Small intestine (tissue), 7 donors: ENCODE results near the gene CYTL1. TPM values are rescaled to one million over a fixed set of nuclear protein-coding genes. Genes with fewer than 3 reads are reported as not detected.
A peak's percentile ranks its signal among the peaks of the same experiment; 100 is the strongest.

Experiments
- DNase-seq, 2 donors: peaks; one replicate each; pipeline versions ENCODE4 v3.0.0 to v3.0.0-alpha.2; 2013
- FAIRE-seq: peaks from 2 replicates; lab custom pipeline; 2012; peaks lifted over from hg19 to GRCh38; lab: Jason Lieb, UNC
- H3K27ac ChIP-seq, 3 donors: one replicate each; pipeline ENCODE4 v1.5.1; 2013; ENCODE audit warnings: low read length in 2 of 3, mild to moderate bottlenecking in 2 of 3, control low read depth in 1 of 3, inconsistent platforms in 1 of 3, low read depth in 1 of 3, moderate library complexity in 1 of 3
- H3K27me3 ChIP-seq, 3 donors: one replicate each; pipeline ENCODE4 v1.6.1; 2013; ENCODE audit warnings: low read length in 3 of 3, inconsistent platforms in 1 of 3; ENCODE audit not compliant: control insufficient read depth in 3 of 3, insufficient read depth in 3 of 3
- H3K36me3 ChIP-seq, 3 donors: one replicate each; pipeline ENCODE4 v1.6.1; 2013; ENCODE audit warnings: low read length in 3 of 3, inconsistent platforms in 1 of 3, low read depth in 1 of 3, mild to moderate bottlenecking in 1 of 3, moderate library complexity in 1 of 3; ENCODE audit not compliant: control insufficient read depth in 3 of 3, insufficient read depth in 2 of 3
- H3K4me1 ChIP-seq, 3 donors: one replicate each; pipeline ENCODE4 v1.6.1; 2013; ENCODE audit warnings: low read length in 2 of 3, inconsistent platforms in 1 of 3, low read depth in 1 of 3, mild to moderate bottlenecking in 1 of 3, moderate library complexity in 1 of 3; ENCODE audit not compliant: control insufficient read depth in 3 of 3, insufficient read depth in 2 of 3
- H3K4me3 ChIP-seq, 3 donors: one replicate each; pipeline ENCODE4 v1.5.1; 2013; ENCODE audit warnings: low read length in 3 of 3, control low read depth in 1 of 3, inconsistent platforms in 1 of 3, low read depth in 1 of 3, mild to moderate bottlenecking in 1 of 3, moderate library complexity in 1 of 3
- H3K9me3 ChIP-seq, 2 donors: one replicate each; pipeline ENCODE4 v1.6.1; 2013; ENCODE audit warnings: low read depth in 1 of 2, low read length in 1 of 2; ENCODE audit not compliant: control insufficient read depth in 2 of 2, insufficient read depth in 1 of 2
- WGBS, 3 donors: extraction: QIAGEN DNeasy Blood & Tissue Kit; methylation state at CpG; one replicate each; pipeline ENCODE4 v1.1.7; 2013; 5-methylcytosine and 5-hydroxymethylcytosine counted together
- polyA plus RNA-seq, 4 donors: library from polyadenylated mRNA; stranded (reverse) in 3 of 4; unstranded in 1 of 4; fragments of 200-250 nt in 3 of 4; fragments of 120-200 nt in 1 of 4; gene quantifications; one replicate each; pipeline versions ENCODE4 v1.2.1 to v1.2.3, GENCODE V29; 2013
- donor health status: healthy with polysubstance abuse.
- donor health status: control.
- donor health status: control.
- donor health status: Bipolar disorder and iron deficiency.
- donor health status: healthy.

Gene CYTL1
- polyA plus RNA-seq, 4 donors = 0.36 to 4.0 (median 0.81) TPM; not detected in 1

DNA sequence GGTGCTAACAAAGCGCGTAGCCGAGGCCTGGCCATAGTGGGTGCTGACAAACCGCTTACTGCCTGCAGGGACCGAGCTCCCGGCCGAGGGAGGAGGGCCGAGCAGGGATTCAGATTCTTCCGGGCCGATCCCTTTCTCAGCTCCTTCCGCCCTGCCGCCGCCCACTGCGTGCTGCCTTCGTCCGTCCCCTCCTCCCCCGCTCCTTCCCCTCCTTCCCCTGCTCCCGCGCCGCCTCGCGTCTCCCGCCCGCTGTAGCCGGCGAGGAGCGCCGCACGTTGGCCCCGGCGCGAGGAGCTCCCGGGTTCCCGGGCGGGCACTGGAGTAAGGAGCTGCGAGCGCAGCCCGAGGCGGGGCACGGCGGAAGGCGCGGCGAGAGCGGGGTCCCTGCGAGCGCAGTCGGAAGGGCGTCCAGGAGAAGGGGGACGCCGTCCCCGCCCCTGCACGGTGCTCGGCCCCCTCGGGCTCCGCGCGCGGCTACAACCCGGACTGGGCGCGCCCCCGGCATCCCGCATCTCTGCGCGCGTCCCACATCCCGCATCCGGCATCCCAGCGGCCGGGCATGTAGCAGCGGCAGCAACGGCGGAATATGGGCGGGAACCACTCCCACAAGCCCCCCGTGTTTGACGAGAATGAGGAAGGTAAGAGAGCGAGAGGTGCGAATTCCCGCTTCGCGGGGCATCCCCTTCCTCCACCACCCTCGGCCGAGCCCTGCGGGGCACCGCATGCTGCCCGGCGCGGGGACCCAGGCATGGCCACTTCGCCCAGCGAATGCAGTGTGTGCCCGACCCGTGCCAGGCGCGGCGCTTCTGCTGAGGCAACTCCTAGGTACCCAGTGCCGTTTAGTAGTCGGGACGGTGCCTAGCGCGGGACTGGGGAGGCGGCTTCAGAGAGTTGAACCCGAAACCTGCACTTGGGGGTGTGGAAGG is 32.3 kb upstream of the CYTL1 start, which contains the start of gene STK32B:
TSS of gene STK32B (plus strand) at position 203 of the 926 bp plus-strand sequence.
- Histone ChIP-seq H3K36me3 (no peaks in the 10 kb centered on the region), H3K27me3 (peaks cover 4 to 23% (median 9%) of the 10 kb centered on the region in 3 donors), H3K9me3 (no peaks in the 10 kb centered on the region), H3K4me1 (no peaks in the 10 kb centered on the region), H3K4me3 (peak within 1 kb of the TSS in 2 of 3 donors; percentile 21 to 46), H3K27ac (no peak within 1 kb of the TSS)
- 2 to 4% (median 3%) methylated on average over 77 to 103 of the region's 103 CpGs for WGBS, 3 donors
- DNase-seq = peak; percentile 5 to 40
- FAIRE-seq = no peak

DNA sequence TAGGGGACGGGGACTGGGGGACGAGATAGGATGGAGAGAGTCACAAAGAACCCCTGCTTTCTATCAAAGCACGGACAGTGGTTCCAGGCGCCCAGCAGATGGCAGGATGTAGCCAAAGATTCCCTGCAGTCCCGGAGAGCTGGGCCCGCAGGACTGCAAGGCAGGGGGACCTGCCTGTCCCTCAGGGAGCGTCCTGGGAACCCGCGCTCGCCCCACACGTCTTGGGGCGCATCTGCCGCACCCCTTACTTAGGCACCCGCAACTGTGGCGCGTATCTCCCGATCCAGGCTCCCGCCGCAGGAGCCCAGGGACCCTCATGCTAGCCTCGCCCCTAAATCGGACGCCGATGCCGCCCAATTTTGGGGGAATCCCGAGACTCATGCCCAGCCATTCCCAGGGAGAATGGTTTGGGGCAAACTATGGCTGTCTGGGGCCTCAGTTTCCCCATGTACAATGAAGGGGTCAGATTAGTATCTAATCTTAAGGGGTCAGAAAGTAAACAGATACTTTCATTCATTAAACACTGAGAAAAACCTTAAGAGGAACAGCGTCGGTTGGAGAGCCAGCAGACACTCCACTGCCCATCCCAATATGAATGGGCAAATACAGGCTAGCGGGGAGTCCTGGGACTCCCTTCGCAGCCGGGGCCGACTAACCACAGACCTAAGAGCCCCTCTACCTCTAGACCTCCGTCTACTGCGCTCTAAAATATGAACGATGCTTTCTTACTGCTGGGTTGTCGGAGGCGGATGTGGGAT is 31.4 kb upstream of the CYTL1 start:
- Histone ChIP-seq H3K27me3 (peaks cover 4 to 23% (median 9%) of the 10 kb centered on the region in 3 donors), H3K9me3 (no peaks in the 10 kb centered on the region), H3K4me1 (no peaks in the 10 kb centered on the region), H3K36me3 (no peaks in the 10 kb centered on the region), H3K27ac (no peak overlapping the region), H3K4me3 (peak overlapping the region in 1 of 3 donors; percentile 46)
- no peak for FAIRE-seq
- WGBS, 3 donors = 2 to 4% (median 3%) methylated on average over 36 of the region's 36 CpGs
- peak; percentile 41 to 62 for DNase-seq

DNA sequence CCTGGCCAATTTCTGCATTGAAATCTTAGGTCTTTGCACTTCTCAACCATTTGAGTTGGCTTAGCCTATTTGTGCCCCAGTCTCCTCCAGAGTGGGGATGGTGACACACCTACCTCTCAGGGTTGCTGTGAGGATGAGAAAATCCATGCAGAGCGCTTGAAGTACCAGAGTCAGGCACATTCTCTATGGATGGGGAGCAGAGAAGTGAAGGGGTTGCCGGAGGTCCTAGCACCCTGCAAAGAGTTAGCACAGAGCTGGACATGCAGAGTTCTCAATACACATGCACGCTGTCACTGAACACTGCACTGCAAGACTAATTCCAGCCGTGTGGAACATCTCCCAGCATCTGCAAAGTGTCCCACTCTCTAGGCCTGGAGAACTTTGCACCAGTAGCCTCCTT is 29.5 kb upstream of the CYTL1 start:
- Histone ChIP-seq H3K27ac (no peak overlapping the region), H3K9me3 (no peaks in the 10 kb centered on the region), H3K4me1 (no peaks in the 10 kb centered on the region), H3K36me3 (no peaks in the 10 kb centered on the region), H3K27me3 (peaks cover 4 to 23% (median 9%) of the 10 kb centered on the region in 3 donors), H3K4me3 (no peak overlapping the region)
- WGBS, 3 donors = 72 to 89% (median 81%) methylated on average over 4 of the region's 4 CpGs
- FAIRE-seq (no peak), DNase-seq (no peak)

DNA sequence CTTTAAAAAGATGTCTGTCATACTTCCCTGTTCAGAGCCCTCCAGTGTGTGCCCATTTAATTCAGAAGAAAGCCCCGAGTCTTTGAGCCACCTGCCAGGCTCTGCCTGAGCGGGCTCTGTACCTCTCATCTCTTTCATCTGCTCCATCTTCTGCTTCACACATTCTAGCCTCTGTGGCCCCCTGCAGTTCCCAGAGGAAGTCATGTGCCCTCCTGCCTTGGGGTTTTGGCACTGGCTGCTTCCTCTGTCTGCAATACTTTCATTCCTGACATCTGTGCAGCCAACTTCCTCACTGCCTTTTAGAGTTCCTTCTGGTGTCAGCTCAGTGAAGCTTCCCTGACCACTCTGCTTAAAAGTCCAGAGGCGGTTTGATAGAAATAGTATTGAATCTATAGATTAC is 25.8 kb upstream of the CYTL1 start:
- Histone ChIP-seq H3K27ac (no peak overlapping the region), H3K27me3 (no peaks in the 10 kb centered on the region), H3K4me3 (no peak overlapping the region), H3K4me1 (no peaks in the 10 kb centered on the region), H3K36me3 (no peaks in the 10 kb centered on the region), H3K9me3 (no peaks in the 10 kb centered on the region)
- DNase-seq (no peak), FAIRE-seq (no peak)
- 53 to 67% (median 58%) methylated on average over 3 of the region's 3 CpGs for WGBS, 3 donors

DNA sequence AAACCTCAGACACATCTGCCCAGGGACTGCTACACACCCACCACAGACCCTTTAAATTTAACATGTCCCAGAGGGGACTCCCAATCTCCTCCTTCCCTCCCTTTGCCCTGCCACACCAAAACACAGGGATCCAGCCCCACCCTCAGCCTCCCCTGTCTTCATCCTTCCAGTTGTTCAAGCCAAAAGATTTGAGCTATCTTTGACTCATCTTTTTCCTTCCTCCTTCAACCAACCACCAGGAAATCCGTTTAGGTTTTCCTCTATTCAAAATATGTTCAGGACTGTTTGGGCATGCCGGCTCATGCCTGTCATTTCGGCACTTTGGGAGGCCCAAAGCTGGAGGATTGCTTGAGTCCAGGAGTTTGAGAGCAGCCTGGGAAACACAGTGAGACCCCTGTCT is 25.1 kb upstream of the CYTL1 start:
- no peaks in the 10 kb centered on the region for H3K36me3 ChIP-seq
- H3K4me1 ChIP-seq = no peaks in the 10 kb centered on the region
- H3K27me3 ChIP-seq = no peaks in the 10 kb centered on the region
- DNase-seq (no peak), FAIRE-seq (no peak)
- no peaks in the 10 kb centered on the region for H3K9me3 ChIP-seq
- no peak overlapping the region for H3K27ac ChIP-seq
- 56 to 74% (median 68%) methylated on average over 3 of the region's 3 CpGs for WGBS, 3 donors
- H3K4me3 ChIP-seq = no peak overlapping the region

DNA sequence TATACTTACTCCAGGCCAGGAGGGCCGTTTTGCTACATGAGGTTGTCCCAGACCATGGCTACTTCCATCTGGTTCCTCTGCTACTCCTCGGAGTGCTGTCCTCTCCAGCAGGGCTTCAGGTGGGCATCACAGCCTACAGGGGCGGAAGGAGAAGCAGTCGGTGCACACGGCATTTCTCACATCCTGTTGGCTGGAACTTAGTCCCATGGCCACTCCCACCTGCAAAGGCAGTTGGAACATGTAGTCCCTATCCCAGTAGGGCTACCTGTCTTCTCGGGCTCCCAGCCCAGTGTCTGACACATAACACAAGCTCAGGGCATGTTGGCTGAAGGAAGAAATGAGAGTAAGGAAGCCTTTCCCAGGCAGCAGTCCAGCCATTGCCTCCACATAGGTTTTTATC is 24.3 kb upstream of the CYTL1 start:
- no peak for DNase-seq
- WGBS, 3 donors = 53 to 65% (median 58%) methylated on average over 6 of the region's 6 CpGs

DNA sequence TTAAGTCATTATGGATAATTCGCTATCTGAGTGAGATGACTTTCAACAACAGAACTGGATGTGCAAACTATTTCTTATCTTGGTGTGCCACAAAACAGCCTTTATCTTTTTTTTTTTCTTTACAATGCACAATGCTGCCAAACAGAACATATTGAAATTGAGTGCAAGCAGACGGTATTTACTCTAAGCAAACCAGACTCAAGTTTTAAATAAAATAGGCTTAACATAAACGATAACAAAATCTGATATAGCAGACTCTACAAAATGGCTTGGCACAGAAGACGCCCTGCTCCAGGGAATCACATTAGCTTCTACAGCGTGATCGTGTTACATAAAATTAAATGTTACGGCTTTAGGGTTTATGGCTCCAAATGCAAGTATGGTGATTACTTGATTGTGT is 22.4 kb upstream of the CYTL1 start:
- no peak for DNase-seq
- Histone ChIP-seq H3K9me3 (no peaks in the 10 kb centered on the region), H3K4me3 (no peak overlapping the region), H3K27ac (no peak overlapping the region), H3K36me3 (no peaks in the 10 kb centered on the region), H3K27me3 (no peaks in the 10 kb centered on the region), H3K4me1 (no peaks in the 10 kb centered on the region)
- FAIRE-seq = no peak
- WGBS, 3 donors = 38 to 60% (median 59%) methylated on average over 7 of the region's 7 CpGs

More for the DNA sequence above, 24.3 kb upstream of the CYTL1 start:
- no peaks in the 10 kb centered on the region for H3K36me3 ChIP-seq
- no peak overlapping the region for H3K4me3 ChIP-seq
- H3K9me3 ChIP-seq = no peaks in the 10 kb centered on the region
- FAIRE-seq = no peak
- no peaks in the 10 kb centered on the region for H3K27me3 ChIP-seq
- no peaks in the 10 kb centered on the region for H3K4me1 ChIP-seq
- H3K27ac ChIP-seq = no peak overlapping the region

DNA sequence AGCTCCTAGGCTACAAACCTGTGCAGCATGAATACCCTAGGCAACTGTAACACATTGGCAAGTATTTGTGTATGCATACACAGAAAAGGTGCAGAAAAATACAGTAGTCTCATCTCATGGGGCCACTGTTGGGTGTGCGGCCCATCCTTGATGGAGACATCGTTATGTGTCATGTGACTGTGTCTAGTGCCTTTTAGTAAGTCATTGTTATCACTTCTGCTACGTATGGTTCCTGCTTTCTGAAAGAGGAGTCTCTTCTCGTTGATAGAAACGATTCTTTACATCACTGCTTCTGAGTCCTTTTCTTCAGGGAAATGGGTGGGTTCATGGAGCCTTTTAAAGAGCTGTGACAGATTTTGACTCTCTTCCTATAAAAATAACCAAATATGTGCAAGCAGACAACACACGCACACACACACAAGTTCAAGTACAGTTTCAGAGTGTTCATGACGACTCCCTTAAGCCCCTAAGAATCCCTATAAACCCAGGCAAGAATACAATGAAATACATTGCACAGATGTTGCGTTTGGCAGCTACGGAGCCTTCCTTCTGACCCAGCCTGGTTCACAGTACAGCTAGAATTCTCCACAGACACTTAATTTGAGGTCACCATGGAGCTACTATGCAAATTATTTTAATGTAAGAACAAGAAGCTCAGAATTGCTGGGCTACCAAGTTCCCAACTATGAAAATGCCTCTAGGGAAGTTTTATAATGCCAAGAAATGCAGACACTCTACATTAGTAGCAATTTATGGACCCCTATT is 21.8 kb upstream of the CYTL1 start:
- Histone ChIP-seq H3K36me3 (no peaks in the 10 kb centered on the region), H3K4me1 (no peaks in the 10 kb centered on the region), H3K27me3 (no peaks in the 10 kb centered on the region), H3K9me3 (no peaks in the 10 kb centered on the region), H3K4me3 (no peak overlapping the region), H3K27ac (peak overlapping the region in 1 of 3 donors; percentile 28)
- 68 to 84% (median 75%) methylated on average over 9 of the region's 9 CpGs for WGBS, 3 donors
- DNase-seq (no peak), FAIRE-seq (no peak)
